Body of pancreas (tissue), 4 donors: ENCODE results near the gene ANHX. TPM values are rescaled to one million over a fixed set of nuclear protein-coding genes. Genes with fewer than 3 reads are reported as not detected.

ENCODE experiments used
- ATAC-seq: fragments of 150-250 bp; one replicate; pipeline ENCODE4 v1.9.1; 2016
- DNase-seq, 4 donors: peaks; one replicate each; pipeline ENCODE4 v3.0.0-alpha.2; 2019
- H3K27ac ChIP-seq, 4 donors: fragments of 200-600 bp; sonication (generic); 1 replicate in 3 of 4; 2 replicates in 1 of 4; pipeline versions ENCODE4 v1.5.1 to v1.6.1; 2016 to 2019; ENCODE audit warnings: mild to moderate bottlenecking in 1 of 4, mixed read lengths in 1 of 4, moderate library complexity in 1 of 4
- H3K27me3 ChIP-seq, 2 donors: fragments of 200-600 bp; sonication (generic); one replicate each; pipeline ENCODE4 v1.6.0; 2016; ENCODE audit warnings: mild to moderate bottlenecking in 1 of 2
- H3K36me3 ChIP-seq, 2 donors: fragments of 200-600 bp; sonication (generic); replicated peaks in 1 of 2; 2 replicates each; pipeline ENCODE4 v1.5.1; 2016; ENCODE audit warnings: low read depth in 2 of 2; ENCODE audit not compliant: insufficient read depth in 1 of 2
- H3K4me1 ChIP-seq: fragments of 200-600 bp; sonication (generic); one replicate; pipeline ENCODE4 v1.6.0; 2016
- H3K4me3 ChIP-seq, 2 donors: fragments of 200-600 bp; sonication (generic); 1 replicate in 1 of 2; 2 replicates in 1 of 2; pipeline ENCODE4 v1.5.1; 2016 to 2019
- H3K9me3 ChIP-seq, 3 donors: fragments of 200-600 bp; sonication (generic); 1 replicate in 2 of 3; 2 replicates in 1 of 3; pipeline ENCODE4 v1.5.1; 2016
- POLR2A ChIP-seq, 3 donors: fragments of 450-650 bp; IDR thresholded peaks; one replicate each; pipeline ENCODE4 v1.6.1; 2016; ENCODE audit warnings: antibody characterized with exemption in 3 of 3, mild to moderate bottlenecking in 2 of 3
- WGBS, 2 donors: methylation state at CpG; one replicate each; pipeline ENCODE4 v1.1.5; 2017; 5-methylcytosine and 5-hydroxymethylcytosine counted together
- intact Hi-C: fragments of 100-400 bp; cut with DNase I; formaldehyde crosslinking; loops from one replicate; pipeline ENCODE4 v1.15.1; 2023
- total RNA-seq, 2 donors: library from RNA; depleted of rRNA; stranded (reverse); fragments of >200 nt; gene quantifications; one replicate each; pipeline ENCODE4 v1.1.0, GENCODE V29; 2016
- TF ChIP-seq, protein P1 (sequence below), 7 experiments: fragments of 450-650 bp in 4 of 7; fragments of 200-600 bp in 3 of 7; sonication (generic) in 3 of 7; IDR thresholded peaks; one replicate each; pipeline ENCODE4 v1.5.1; 2016 to 2019; ENCODE audit warnings: antibody characterized with exemption in 7 of 7

ANHX gene
- total RNA-seq, 2 donors from 2014 or later: not detected

DNA sequence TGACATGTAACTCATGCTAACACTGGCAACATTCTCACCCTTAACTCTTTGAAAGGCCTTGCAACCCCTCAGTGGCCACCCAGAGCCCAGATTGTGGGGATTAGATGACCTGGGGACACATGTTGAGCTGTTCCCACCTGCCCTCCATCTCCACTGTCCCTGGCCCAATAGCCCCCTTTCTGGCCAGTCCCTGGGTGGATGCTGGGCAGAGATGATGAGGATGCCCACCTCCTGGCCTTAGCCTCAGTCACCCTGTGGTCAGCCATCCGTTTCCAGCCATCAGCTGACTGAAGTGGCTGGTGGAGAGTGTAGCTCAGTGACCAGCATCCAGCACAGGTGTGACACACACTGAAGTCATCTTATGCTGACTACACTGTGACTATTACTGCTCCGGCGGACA is 4.7 kb downstream of the ANHX start:
- TF ChIP-seq, protein P1, sequence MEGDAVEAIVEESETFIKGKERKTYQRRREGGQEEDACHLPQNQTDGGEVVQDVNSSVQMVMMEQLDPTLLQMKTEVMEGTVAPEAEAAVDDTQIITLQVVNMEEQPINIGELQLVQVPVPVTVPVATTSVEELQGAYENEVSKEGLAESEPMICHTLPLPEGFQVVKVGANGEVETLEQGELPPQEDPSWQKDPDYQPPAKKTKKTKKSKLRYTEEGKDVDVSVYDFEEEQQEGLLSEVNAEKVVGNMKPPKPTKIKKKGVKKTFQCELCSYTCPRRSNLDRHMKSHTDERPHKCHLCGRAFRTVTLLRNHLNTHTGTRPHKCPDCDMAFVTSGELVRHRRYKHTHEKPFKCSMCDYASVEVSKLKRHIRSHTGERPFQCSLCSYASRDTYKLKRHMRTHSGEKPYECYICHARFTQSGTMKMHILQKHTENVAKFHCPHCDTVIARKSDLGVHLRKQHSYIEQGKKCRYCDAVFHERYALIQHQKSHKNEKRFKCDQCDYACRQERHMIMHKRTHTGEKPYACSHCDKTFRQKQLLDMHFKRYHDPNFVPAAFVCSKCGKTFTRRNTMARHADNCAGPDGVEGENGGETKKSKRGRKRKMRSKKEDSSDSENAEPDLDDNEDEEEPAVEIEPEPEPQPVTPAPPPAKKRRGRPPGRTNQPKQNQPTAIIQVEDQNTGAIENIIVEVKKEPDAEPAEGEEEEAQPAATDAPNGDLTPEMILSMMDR (IDR thresholded peaks at IDR 0.05): no peak
- no peak for TF ChIP-seq POLR2A (IDR thresholded peaks at IDR 0.05)
- H3K4me3 ChIP-seq: no peak overlapping the region
- WGBS, 2 donors: 62 to 67% methylated on average over 3 of the region's 3 CpGs
- intact Hi-C loops: no loop called here
- H3K9me3 ChIP-seq: no peaks in the 10 kb centered on the region
- no peaks in the 10 kb centered on the region for H3K27me3 ChIP-seq
- ATAC-seq (no peak), DNase-seq (no peak)
- H3K27ac ChIP-seq: no peak overlapping the region
- H3K4me1 ChIP-seq: no peaks in the 10 kb centered on the region
- H3K36me3 ChIP-seq: no peaks in the 10 kb centered on the region

DNA sequence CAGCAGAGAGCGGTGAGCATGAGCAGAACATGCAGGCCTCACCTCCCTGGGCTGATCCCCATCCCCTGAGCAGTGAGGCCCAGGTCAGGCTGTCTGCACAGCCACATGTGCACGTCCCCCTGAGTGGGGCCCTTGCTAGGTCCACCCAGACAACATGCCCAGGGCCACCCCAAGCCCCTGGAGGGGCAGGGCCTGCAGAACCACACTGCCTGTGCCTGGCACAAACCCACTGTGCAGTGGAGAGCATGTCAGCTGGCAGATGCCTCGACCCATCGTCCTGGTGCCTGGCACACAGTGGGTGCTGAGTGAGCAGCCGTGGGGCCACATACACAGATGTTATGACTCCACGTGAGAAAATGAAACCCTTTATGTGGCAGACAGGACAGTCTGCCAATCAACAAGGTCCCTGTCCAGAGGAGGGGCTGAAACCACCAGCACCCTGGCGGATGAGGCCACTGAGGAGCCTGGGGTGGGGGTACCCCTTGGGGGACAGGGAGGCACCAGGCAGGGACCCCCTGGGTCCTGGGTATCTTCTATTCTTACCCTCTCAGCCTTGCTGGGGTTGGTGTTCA is 8.3 kb downstream of the ANHX start:
- ATAC-seq (no peak), DNase-seq (no peak)

DNA sequence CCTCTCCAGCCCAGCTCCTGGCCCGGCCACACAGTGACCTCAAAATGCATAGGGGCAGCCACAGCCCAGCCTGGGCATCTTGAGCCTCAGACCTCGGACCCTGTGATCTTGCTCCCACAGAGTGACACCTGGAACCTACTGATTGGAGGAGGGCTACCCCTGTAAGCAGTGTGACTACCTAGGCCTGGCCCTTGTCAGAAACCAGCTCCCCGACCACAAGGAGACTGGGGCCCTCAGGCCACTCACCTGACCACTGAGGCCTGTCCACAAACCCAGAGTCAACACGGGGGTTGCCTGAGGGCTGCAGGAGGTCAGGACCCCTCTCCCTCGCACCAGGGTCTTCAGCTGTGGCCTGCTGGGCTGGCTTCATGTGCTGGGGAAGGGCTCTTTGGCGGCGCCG is 9.0 kb downstream of the ANHX start:
- H3K36me3 ChIP-seq: no peaks in the 10 kb centered on the region
- H3K4me3 ChIP-seq: no peak overlapping the region
- H3K9me3 ChIP-seq: peaks cover 0 to 4% (median 0%) of the 10 kb centered on the region in 3 donors
- intact Hi-C loops: no loop called here
- TF ChIP-seq, protein P1 (IDR thresholded peaks at IDR 0.05): no peak
- no peak for TF ChIP-seq POLR2A (IDR thresholded peaks at IDR 0.05)
- ATAC-seq: no peak
- DNase-seq: no peak
- no peaks in the 10 kb centered on the region for H3K27me3 ChIP-seq
- 46 to 64% methylated on average over 2 to 8 of the region's 8 CpGs for WGBS, 2 donors
- no peak overlapping the region for H3K27ac ChIP-seq
- H3K4me1 ChIP-seq: no peaks in the 10 kb centered on the region

More for the DNA sequence above, 8.3 kb downstream of the ANHX start:
- no peaks in the 10 kb centered on the region for H3K9me3 ChIP-seq
- H3K27ac ChIP-seq: no peak overlapping the region
- TF ChIP-seq POLR2A (IDR thresholded peaks at IDR 0.05): no peak
- TF ChIP-seq, protein P1 (IDR thresholded peaks at IDR 0.05): no peak
- H3K27me3 ChIP-seq: no peaks in the 10 kb centered on the region
- H3K4me1 ChIP-seq: no peaks in the 10 kb centered on the region
- H3K36me3 ChIP-seq: no peaks in the 10 kb centered on the region
- 57% methylated on average over 7 of the region's 7 CpGs for WGBS, 2 donors
- intact Hi-C loops: no loop called here
- no peak overlapping the region for H3K4me3 ChIP-seq

DNA sequence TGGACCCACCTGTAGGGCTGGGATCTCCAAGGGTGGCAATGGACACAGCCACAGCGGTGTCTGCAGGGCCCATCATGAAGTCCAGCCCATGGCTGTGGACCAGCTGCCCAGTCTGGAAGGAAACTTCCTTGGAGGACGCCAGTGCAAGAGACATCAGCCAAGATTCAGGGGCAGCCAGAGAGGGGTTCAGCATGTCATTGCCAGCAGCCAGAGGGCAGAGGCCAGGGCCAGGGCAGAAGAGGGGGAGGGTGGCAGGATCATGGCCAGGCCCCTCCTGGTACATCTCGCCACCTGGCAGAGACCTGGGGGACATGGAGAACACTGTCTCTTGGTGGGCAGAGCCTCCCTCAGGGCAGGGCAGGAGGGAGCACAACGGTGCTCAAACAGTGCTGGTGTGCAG is 10.2 kb downstream of the ANHX start:
- H3K27ac ChIP-seq: no peak overlapping the region
- no peak for TF ChIP-seq POLR2A (IDR thresholded peaks at IDR 0.05)
- TF ChIP-seq, protein P1 (IDR thresholded peaks at IDR 0.05): no peak
- DNase-seq (no peak), ATAC-seq (no peak)
- no peaks in the 10 kb centered on the region for H3K36me3 ChIP-seq
- H3K9me3 ChIP-seq: peaks cover 0 to 9% (median 0%) of the 10 kb centered on the region in 3 donors
- no peaks in the 10 kb centered on the region for H3K4me1 ChIP-seq
- intact Hi-C loops: no loop called here
- WGBS, 2 donors: 69 to 71% methylated on average over 4 of the region's 4 CpGs
- no peak overlapping the region for H3K4me3 ChIP-seq
- no peaks in the 10 kb centered on the region for H3K27me3 ChIP-seq

DNA sequence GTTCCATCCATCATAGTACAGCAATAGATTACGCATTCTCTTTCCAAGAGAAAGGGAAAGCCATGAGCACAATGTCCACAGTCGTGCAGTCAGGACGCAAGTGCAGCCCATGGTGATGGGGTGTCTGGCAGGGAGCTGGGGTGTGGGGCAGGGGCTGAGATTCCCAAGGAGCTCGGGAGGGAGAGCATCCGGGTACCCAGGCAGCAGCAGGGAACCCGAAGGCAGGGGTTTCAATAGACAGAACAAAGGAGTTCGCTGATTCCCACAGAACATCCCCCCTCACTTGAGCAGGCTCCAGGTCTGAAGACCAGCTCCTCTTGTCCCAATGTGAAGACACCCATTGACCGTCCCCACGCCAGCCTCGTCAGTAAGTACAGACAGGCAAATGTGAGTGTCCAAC is 13.5 kb downstream of the ANHX start:
- no peaks in the 10 kb centered on the region for H3K27me3 ChIP-seq
- H3K9me3 ChIP-seq: peaks cover 0 to 38% (median 0%) of the 10 kb centered on the region in 3 donors
- H3K4me3 ChIP-seq: no peak overlapping the region
- H3K27ac ChIP-seq: no peak overlapping the region
- no peaks in the 10 kb centered on the region for H3K36me3 ChIP-seq
- 77 to 80% methylated on average over 10 of the region's 10 CpGs for WGBS, 2 donors
- no peak for DNase-seq
- no peak for TF ChIP-seq POLR2A (IDR thresholded peaks at IDR 0.05)
- TF ChIP-seq, protein P1 (IDR thresholded peaks at IDR 0.05): no peak
- intact Hi-C loops: no loop called here
- H3K4me1 ChIP-seq: no peaks in the 10 kb centered on the region
- ATAC-seq: no peak
